SK-N-MC (cell line): ENCODE data around the gene SGSM1.

ENCODE experiments used
- EZH2 ChIP-seq: fragments of 200-600 bp; sonication (generic); IDR thresholded peaks from one replicate; pipeline ENCODE4 v1.6.1; 2017; ENCODE audit warnings: antibody characterized with exemption
- POLR2AphosphoS5 ChIP-seq: IDR thresholded peaks from 2 replicates; pipeline ENCODE4 v1.6.1; 2012; ENCODE audit warnings: mild to moderate bottlenecking, low read depth, low read length, borderline replicate concordance

- TF ChIP-seq EZH2, result no peak
- no peak for TF ChIP-seq POLR2AphosphoS5
Observed at GRCh38 chr22:24822471-24822870, 16.5 kb downstream of the SGSM1 start.
